Stimulated activated CD8-positive, alpha-beta memory T cell treated with anti-CD3 and anti-CD28 coated beads, Interleukin-7, amount 100 ng/mL, for 1 hour (primary cell): ENCODE results near the gene FBXL14.
"Not testable (repeated sequence)": the region's sequence is repeated elsewhere in the genome, so short reads cannot be mapped to it uniquely, and the experiment has no call there.

Experiments used
- DNase-seq, 2 donors: peaks; one replicate each; pipeline ENCODE4 v3.0.0-alpha.2; 2020; ENCODE audit warnings: low read depth in 2 of 2

FBXL14 gene

GRCh38 chr12:1619587-1619986 lies 25.2 kb upstream of the FBXL14 start:
- no peak for DNase-seq

GRCh38 chr12:1619159-1619558 lies 24.8 kb upstream of the FBXL14 start:
- DNase-seq = no peak

- DNase-seq = no peak
These were observed 24.1 kb upstream of the FBXL14 start for GRCh38 chr12:1618489-1618888.

GRCh38 chr12:1616233-1617066 lies 22.1 kb upstream of the FBXL14 start:
- DNase-seq = no peak

GRCh38 chr12:1614360-1614759 lies 20.0 kb upstream of the FBXL14 start:
- no peak for DNase-seq

GRCh38 chr12:1613860-1614259 lies 19.5 kb upstream of the FBXL14 start:
- DNase-seq = no peak

GRCh38 chr12:1611803-1612572 lies 17.6 kb upstream of the FBXL14 start:
- DNase-seq = no peak

GRCh38 chr12:1610072-1610643 lies 15.8 kb upstream of the FBXL14 start:
- no peak for DNase-seq

GRCh38 chr12:1608713-1609119 lies 14.3 kb upstream of the FBXL14 start:
- no peak for DNase-seq

- no peak for DNase-seq
These were observed 13.7 kb upstream of the FBXL14 start for GRCh38 chr12:1607940-1608712.

GRCh38 chr12:1606021-1606622 lies 11.7 kb upstream of the FBXL14 start:
- DNase-seq = no peak

GRCh38 chr12:1605129-1606020 lies 11.0 kb upstream of the FBXL14 start:
- no peak for DNase-seq

GRCh38 chr12:1604464-1604863 lies 10.1 kb upstream of the FBXL14 start:
- DNase-seq = no peak

GRCh38 chr12:1603269-1603993 lies 9.1 kb upstream of the FBXL14 start:
- DNase-seq = no peak

GRCh38 chr12:1602706-1603105 lies 8.3 kb upstream of the FBXL14 start:
- DNase-seq = not testable (repeated sequence)

GRCh38 chr12:1598757-1599156 lies 4.4 kb upstream of the FBXL14 start:
- no peak for DNase-seq

GRCh38 chr12:1595690-1596347 lies 1.4 kb upstream of the FBXL14 start:
- DNase-seq = no peak

- DNase-seq = no peak
These were observed 713 bp upstream of the FBXL14 start for GRCh38 chr12:1595026-1595561.

- no peak for DNase-seq
These were observed 448 bp downstream of the FBXL14 start for GRCh38 chr12:1594006-1594260.
